Measurements from ENCODE around the gene CRYL1.

Gene CRYL1

DNA sequence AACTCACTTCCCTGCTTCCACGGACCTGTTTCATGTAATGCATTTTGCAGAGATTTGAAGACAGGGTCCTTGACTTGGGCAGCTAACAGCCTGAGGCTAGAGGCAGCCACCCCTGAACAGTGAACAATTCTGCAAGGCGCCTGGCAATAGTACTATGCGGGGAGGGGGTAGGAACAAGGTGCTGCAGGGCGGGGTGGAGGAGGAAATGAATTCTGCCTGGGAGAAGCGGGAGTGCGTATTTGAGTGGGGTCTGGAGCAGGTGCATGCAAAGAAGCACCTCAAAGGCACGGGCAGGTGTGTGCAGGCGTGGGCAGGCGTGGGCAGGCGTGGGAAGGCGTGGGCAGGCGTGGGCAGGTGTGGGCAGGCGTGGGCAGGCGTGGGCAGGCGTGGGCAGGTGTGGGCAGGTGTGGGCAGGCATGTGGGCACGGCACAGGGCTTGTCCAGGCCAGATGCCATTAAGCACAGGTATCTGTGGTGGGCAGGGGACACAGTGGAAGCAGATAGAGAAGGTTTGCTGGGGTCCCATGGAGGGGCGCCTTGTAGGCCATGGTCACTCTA is 163.1 kb downstream of the CRYL1 start:
- no peak for DNase-seq

- DNase-seq, result no peak
Measured at GRCh38 chr13:20360835-20361412, 164.7 kb downstream of the CRYL1 start.

DNA sequence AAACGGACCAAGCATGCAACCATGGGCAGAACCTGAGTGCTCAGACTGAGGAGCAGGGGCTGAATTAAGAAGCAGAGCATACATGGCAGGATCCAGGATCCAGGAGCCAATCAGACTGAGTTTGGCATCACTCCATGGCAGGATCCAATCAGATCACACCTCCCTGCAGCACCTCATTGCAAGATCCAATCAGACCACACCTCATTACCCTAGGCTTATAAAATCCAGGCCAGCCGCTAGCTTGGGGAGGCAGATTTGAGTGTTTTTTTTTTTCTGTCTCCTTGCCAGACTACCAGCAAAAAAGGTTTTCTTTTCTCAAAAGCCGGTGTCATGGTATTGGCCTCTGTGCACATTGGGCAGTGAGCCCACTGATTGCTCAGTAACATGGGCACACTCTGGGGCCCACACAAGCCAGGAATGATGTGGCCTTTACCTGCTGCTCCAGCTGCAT is 165.6 kb downstream of the CRYL1 start:
- DNase-seq, result no peak

DNA sequence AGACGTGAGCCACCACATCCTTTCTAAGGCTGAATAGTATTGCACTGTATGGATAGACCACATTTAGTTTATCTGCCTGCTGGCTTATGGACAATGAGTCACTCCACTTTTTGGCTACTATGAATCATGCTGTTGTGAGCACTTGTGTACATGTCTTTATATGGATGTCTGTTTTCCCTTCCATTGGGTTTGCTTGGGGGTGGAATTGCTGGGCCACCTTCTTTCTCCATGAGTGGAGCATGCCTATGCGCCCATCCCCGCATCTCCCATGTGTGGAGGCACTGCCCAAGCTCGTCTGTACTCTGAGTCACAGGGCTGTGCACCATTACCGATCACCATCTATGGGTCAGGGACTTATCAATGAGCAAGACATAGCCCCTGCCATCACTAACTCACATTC is 166.3 kb downstream of the CRYL1 start:
- DNase-seq, result no peak

DNA sequence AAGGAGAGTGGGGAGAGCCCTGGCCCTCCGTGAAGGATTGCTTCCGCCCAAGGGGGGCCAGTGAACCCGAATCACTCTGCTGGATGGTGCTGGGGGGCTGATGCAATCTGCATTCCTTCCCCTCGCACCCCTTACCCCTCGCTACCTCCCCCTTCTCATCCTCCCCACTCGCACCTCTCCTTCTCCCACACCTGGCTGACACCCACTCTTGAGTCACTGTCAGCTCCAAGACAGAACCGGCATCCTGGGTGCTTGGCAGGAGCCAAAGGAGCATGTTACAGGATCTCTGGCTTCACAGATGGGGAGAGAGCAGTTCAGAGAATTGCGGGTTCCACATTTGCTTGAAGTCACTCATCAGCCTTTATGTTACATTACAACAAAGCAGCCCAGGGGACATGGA is 167.6 kb downstream of the CRYL1 start:
- DNase-seq, result no peak

- no peak for DNase-seq
Measured at GRCh38 chr13:20356444-20356843, 169.2 kb downstream of the CRYL1 start.

DNA sequence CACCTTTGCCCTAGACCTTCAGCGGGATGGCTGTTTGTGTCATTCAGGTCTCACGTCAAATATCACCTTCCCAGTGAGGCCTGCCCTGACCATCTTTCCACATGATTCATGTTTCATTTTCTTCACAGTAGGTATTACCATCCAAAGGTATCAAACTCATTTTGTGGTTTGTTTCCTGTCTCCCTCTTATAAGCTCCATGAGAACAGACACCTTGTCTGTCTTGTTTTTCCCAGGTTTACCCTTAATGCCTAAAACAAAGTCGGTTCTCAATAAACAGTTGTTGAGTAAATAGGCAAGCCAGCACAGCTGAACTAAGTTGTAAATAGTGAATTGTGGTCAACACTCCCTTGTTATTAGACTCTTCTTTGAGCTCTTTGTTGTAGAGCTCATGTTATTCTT is 170.9 kb downstream of the CRYL1 start:
- DNase-seq, result no peak

GRCh38 chr13:20353973-20354372 is 171.7 kb downstream of the CRYL1 start:
- no peak for DNase-seq
